ENCODE data around the gene MEIS2.

Gene MEIS2

GRCh38 chr15:37098468-37099318, 1.7 kb downstream of the MEIS2 start:
- DNase-seq (ENCODE audit: low read depth in 4 of 4, low spot score in 1 of 4), result no peak

- DNase-seq (ENCODE audit: low read depth in 4 of 4, low spot score in 1 of 4), result no peak
Observed at GRCh38 chr15:37097144-37097919, 3.0 kb downstream of the MEIS2 start.

- no peak for DNase-seq (ENCODE audit: low read depth in 4 of 4, low spot score in 1 of 4)
Observed at GRCh38 chr15:37096558-37097143, 3.7 kb downstream of the MEIS2 start.

GRCh38 chr15:37095770-37096557, 4.4 kb downstream of the MEIS2 start:
- no peak for DNase-seq (ENCODE audit: low read depth in 4 of 4, low spot score in 1 of 4)

GRCh38 chr15:37094915-37095711, 5.2 kb downstream of the MEIS2 start:
- no peak for DNase-seq (ENCODE audit: low read depth in 4 of 4, low spot score in 1 of 4)

- no peak for DNase-seq (ENCODE audit: low read depth in 4 of 4, low spot score in 1 of 4)
Observed at GRCh38 chr15:37094333-37094914, 5.9 kb downstream of the MEIS2 start.

- DNase-seq (ENCODE audit: low read depth in 4 of 4, low spot score in 1 of 4), result no peak
Observed at GRCh38 chr15:37093480-37094332, 6.6 kb downstream of the MEIS2 start.

- no peak for DNase-seq (ENCODE audit: low read depth in 4 of 4, low spot score in 1 of 4)
Observed at GRCh38 chr15:37090543-37091175, 9.7 kb downstream of the MEIS2 start.

GRCh38 chr15:37088436-37088835, 11.9 kb downstream of the MEIS2 start:
- DNase-seq (ENCODE audit: low read depth in 4 of 4, low spot score in 1 of 4), result no peak

GRCh38 chr15:37087131-37087588, 13.2 kb downstream of the MEIS2 start:
- DNase-seq (ENCODE audit: low read depth in 4 of 4, low spot score in 1 of 4), result no peak

GRCh38 chr15:37086521-37086920, 13.8 kb downstream of the MEIS2 start:
- DNase-seq (ENCODE audit: low read depth in 4 of 4, low spot score in 1 of 4), result no peak

- DNase-seq (ENCODE audit: low read depth in 4 of 4, low spot score in 1 of 4), result no peak
Observed at GRCh38 chr15:37086120-37086519, 14.2 kb downstream of the MEIS2 start.

GRCh38 chr15:37084602-37085001, 15.7 kb downstream of the MEIS2 start:
- DNase-seq (ENCODE audit: low read depth in 4 of 4, low spot score in 1 of 4), result no peak

GRCh38 chr15:37083610-37084009, 16.7 kb downstream of the MEIS2 start:
- DNase-seq (ENCODE audit: low read depth in 4 of 4, low spot score in 1 of 4), result no peak

- no peak for DNase-seq (ENCODE audit: low read depth in 4 of 4, low spot score in 1 of 4)
Observed at GRCh38 chr15:37081983-37082382, 18.4 kb downstream of the MEIS2 start.

- no peak for DNase-seq (ENCODE audit: low read depth in 4 of 4, low spot score in 1 of 4)
Observed at GRCh38 chr15:37080261-37080921, 20.0 kb downstream of the MEIS2 start.

- no peak for DNase-seq (ENCODE audit: low read depth in 4 of 4, low spot score in 1 of 4)
Observed at GRCh38 chr15:37079726-37080125, 20.6 kb downstream of the MEIS2 start.

- DNase-seq (ENCODE audit: low read depth in 4 of 4, low spot score in 1 of 4), result no peak
Observed at GRCh38 chr15:37078566-37078965, 21.8 kb downstream of the MEIS2 start.

All from stimulated activated CD4-positive, alpha-beta T cell treated with anti-CD3 and anti-CD28 coated beads, Interleukin-1b, Interleukin-23, amount 100 ng/mL, for 24 hours (primary cell).